Gastroesophageal sphincter (tissue), 4 donors: ENCODE measurements around the gene KLHL22. TPM values are rescaled to one million over a fixed set of nuclear protein-coding genes. Genes with fewer than 3 reads are reported as not detected.
"Not testable (repeated sequence)": the region's sequence is repeated elsewhere in the genome, so short reads cannot be mapped to it uniquely, and the experiment has no call there.

Experiments used
- ATAC-seq: fragments of 150-250 bp; one replicate; pipeline ENCODE4 v1.9.1; 2016; ENCODE audit warnings: mild to moderate bottlenecking, moderate library complexity
- H3K27ac ChIP-seq, 4 donors: fragments of 200-600 bp; sonication (generic) in 3 of 4; 1 replicate in 3 of 4; 2 replicates in 1 of 4; pipeline ENCODE4 v1.5.1; 2016 to 2019
- H3K27me3 ChIP-seq: fragments of 200-600 bp; sonication (generic); one replicate; pipeline ENCODE4 v1.5.1; 2019
- H3K36me3 ChIP-seq, 2 donors: fragments of 200-600 bp; sonication (generic); one replicate each; pipeline ENCODE4 v1.5.1; 2019; ENCODE audit warnings: control low read depth in 1 of 2
- H3K4me1 ChIP-seq, 3 donors: fragments of 200-600 bp; sonication (generic); 1 replicate in 2 of 3; 2 replicates in 1 of 3; pipeline ENCODE4 v1.5.1; 2016 to 2019; ENCODE audit warnings: control low read depth in 2 of 3
- H3K4me3 ChIP-seq, 2 donors: fragments of 200-600 bp; sonication (generic); one replicate each; pipeline ENCODE4 v1.5.1; 2019; ENCODE audit warnings: mild to moderate bottlenecking in 1 of 2, moderate library complexity in 1 of 2
- H3K9me3 ChIP-seq, 3 donors: fragments of 200-600 bp; sonication (generic); one replicate each; pipeline ENCODE4 v1.5.1; 2017 to 2019; ENCODE audit warnings: control low read depth in 2 of 3
- EP300 ChIP-seq: sonication (generic); formaldehyde crosslinking; IDR thresholded peaks from one replicate; pipeline ENCODE4 v1.6.1; 2017; ENCODE audit warnings: antibody characterized with exemption, mild to moderate bottlenecking
- POLR2A ChIP-seq, 2 donors: fragments of 450-650 bp; IDR thresholded peaks; one replicate each; pipeline ENCODE4 v1.6.1; 2017; ENCODE audit warnings: antibody characterized with exemption in 2 of 2, mild to moderate bottlenecking in 2 of 2, moderate library complexity in 1 of 2
- POLR2AphosphoS5 ChIP-seq: sonication (generic); formaldehyde crosslinking; IDR thresholded peaks from one replicate; pipeline ENCODE4 v1.6.1; 2017; ENCODE audit warnings: antibody characterized with exemption
- WGBS, 2 donors: methylation state at CpG; one replicate each; pipeline ENCODE4 v1.1.5; 2018; ENCODE audit warnings: low coverage in 1 of 2; 5-methylcytosine and 5-hydroxymethylcytosine counted together
- total RNA-seq, 4 donors: library from RNA; depleted of rRNA; stranded (reverse); fragments of >200 nt; gene quantifications; one replicate each; pipeline ENCODE4 v1.1.0, GENCODE V29; 2016
- TF ChIP-seq, protein P1 (sequence below), 4 experiments: fragments of 200-600 bp in 2 of 4; fragments of 450-650 bp in 2 of 4; sonication (generic) in 1 of 4; IDR thresholded peaks; one replicate each; pipeline ENCODE4 v1.5.1; 2017 to 2019; ENCODE audit warnings: antibody characterized with exemption in 4 of 4, mild to moderate bottlenecking in 2 of 4, moderate library complexity in 2 of 4

KLHL22 gene
- total RNA-seq, 4 donors from 2014 or later = 25.0 to 44.5 (median 33.9) TPM

DNA sequence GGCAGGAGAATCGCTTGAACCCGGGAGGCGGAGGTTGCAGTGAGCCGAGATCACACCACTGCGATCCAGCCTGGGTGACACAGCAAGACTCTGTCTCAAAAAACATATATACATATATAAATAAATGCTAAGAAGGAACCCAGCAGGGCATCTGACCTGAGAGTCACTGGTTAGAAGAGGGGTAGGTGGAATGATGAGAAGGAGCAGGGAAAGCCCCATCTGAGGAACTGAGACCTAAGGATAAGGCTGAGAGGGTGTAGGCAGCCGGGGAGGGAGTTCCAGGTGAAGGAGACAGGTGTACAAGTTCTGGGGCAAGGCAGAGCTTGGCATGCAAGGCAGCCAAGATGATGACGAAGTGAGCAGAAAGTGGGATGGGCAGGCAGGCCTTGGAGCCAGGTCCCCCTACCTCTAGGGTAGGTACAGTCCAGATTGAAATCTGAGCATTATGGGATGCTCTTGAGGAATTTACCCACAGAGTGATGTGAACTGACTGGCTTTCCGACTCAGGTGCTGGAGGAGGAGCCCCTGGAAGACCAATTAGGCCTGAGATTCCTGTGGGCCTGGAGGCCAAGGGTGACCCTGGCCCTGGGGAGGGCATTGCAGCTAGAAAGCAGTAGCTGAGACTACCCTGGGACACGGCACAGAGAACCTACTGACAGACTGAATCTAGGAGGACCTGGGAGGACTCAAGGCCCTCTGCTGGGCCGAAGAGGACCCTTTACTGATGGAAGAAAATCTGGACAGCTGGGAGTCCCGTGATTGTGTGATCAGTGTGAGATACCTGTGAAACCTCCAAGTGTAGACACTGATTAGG lies 22.8 kb downstream of the KLHL22 start:
- ATAC-seq = no peak
- WGBS, 2 donors = 75 to 81% methylated on average over 4 to 6 of the region's 11 CpGs
- Histone ChIP-seq H3K4me3 (no peak overlapping the region), H3K9me3 (no peaks in the 10 kb centered on the region), H3K27me3 (no peaks in the 10 kb centered on the region), H3K36me3 (peaks cover 0 to 39% of the 10 kb centered on the region in 2 donors), H3K27ac (no peak overlapping the region), H3K4me1 (peaks cover 0 to 8% (median 0%) of the 10 kb centered on the region in 3 donors)
- no peak for TF ChIP-seq EP300
- TF ChIP-seq POLR2A (IDR thresholded peaks at IDR 0.05) = no peak
- no peak for TF ChIP-seq POLR2AphosphoS5
- TF ChIP-seq, protein P1, sequence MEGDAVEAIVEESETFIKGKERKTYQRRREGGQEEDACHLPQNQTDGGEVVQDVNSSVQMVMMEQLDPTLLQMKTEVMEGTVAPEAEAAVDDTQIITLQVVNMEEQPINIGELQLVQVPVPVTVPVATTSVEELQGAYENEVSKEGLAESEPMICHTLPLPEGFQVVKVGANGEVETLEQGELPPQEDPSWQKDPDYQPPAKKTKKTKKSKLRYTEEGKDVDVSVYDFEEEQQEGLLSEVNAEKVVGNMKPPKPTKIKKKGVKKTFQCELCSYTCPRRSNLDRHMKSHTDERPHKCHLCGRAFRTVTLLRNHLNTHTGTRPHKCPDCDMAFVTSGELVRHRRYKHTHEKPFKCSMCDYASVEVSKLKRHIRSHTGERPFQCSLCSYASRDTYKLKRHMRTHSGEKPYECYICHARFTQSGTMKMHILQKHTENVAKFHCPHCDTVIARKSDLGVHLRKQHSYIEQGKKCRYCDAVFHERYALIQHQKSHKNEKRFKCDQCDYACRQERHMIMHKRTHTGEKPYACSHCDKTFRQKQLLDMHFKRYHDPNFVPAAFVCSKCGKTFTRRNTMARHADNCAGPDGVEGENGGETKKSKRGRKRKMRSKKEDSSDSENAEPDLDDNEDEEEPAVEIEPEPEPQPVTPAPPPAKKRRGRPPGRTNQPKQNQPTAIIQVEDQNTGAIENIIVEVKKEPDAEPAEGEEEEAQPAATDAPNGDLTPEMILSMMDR (IDR thresholded peaks at IDR 0.05) = no peak

DNA sequence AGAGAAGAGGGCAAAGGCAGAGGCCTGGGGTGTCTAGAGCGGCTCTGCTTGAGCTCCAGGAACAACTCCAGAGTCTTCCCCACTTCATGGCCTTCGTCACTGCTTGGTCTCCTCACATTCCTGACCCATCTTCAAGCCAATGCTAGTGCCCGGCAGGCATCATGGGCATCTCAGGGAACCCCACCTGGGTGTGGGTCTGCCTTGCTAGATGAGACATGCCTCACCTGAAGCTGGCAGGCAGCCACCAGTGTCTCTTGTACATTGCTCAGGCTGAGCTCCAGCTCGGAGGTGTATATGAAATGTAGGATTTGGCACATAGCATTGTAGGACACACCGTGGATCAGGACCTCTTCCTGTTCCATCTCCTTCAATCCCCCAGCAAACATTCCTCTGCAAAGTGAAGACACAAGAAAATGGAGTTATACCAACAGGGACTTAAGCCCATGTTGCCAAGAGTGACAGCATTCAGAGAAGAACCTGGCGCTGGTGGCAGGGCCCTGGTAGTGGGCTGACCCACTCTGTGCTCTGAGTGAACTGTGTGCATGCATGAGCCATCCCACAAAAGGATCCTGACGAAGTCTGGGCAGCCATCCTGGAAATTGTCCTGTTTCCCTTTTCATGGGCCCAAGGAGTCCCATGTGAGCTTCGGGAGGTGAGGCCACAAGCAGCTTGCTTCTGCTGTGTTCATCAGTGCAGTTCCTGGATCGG lies 24.3 kb downstream of the KLHL22 start:
- Histone ChIP-seq H3K27me3 (no peaks in the 10 kb centered on the region), H3K4me1 (peaks cover 0 to 7% (median 0%) of the 10 kb centered on the region in 3 donors), H3K9me3 (no peaks in the 10 kb centered on the region), H3K27ac (no peak overlapping the region), H3K4me3 (no peak overlapping the region), H3K36me3 (peaks cover 0 to 46% of the 10 kb centered on the region in 2 donors)
- no peak for TF ChIP-seq POLR2AphosphoS5
- TF ChIP-seq, protein P1 (IDR thresholded peaks at IDR 0.05) = no peak
- TF ChIP-seq POLR2A (IDR thresholded peaks at IDR 0.05) = no peak
- TF ChIP-seq EP300 = no peak
- WGBS, 2 donors = 90 to 93% methylated on average over 4 to 5 of the region's 9 CpGs
- no peak for ATAC-seq

DNA sequence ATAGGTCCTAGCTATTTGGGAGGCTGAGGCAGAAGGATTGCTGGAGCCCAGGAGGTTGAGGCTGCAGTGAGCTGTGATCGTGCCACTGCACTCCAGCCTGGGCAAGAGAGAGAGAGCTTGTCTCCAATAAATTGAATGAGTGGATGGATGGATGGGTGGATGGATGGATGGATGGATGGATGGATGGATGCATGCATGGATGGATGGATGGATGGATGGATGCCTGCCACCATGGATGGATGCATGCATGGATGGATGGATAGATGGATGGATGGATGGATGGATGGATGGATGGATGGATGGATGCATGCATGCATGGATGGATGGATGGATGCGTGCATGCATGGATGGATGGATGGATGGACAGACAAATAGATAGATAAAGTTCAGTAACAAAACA lies 25.1 kb downstream of the KLHL22 start:
- ATAC-seq = not testable (repeated sequence)

DNA sequence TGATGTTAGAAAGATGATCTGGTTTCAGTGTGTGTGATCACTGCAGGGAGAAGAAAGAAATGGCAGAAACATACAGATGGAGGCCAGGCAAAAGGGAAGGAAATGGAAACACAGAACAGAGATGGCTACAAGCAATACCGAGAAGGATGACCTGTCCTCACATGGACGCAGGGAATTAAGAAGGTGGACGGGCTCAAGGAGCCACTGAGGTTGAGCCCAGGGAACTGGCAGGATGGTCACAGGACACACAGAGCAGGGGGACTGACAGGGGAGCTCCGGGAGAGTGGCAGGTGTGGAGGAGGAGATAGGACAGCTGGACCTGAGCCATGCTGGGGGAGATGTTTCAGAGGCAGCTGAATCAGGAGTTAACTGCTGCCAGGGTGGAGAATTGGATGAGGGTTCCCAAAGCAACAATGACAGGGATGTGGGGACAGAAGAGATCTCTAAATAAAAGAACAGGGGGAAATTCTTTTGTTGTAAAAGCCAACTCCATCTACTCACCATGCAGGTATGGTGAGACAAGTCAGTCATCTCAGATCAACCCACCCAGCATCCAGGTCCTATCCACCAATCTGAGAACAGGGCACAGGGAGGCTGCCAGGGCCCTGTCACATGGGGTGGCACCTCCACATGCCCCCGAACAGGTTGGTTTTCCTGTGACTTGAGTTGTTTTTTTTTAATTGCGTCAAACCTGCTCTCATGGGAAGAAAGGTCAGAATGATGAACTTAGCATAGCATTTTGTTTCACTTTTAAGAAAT lies 26.3 kb downstream of the KLHL22 start:
- no peak for ATAC-seq
- no peak overlapping the region for H3K27ac ChIP-seq
- TF ChIP-seq EP300 (no peak), POLR2AphosphoS5 (no peak), POLR2A (IDR thresholded peaks at IDR 0.05) (no peak)
- TF ChIP-seq, protein P1 (IDR thresholded peaks at IDR 0.05) = no peak
- H3K4me3 ChIP-seq = no peak overlapping the region
- 63 to 84% methylated on average over 3 to 6 of the region's 6 CpGs for WGBS, 2 donors
- H3K27me3 ChIP-seq = no peaks in the 10 kb centered on the region
- H3K4me1 ChIP-seq = peaks cover 0 to 1% (median 0%) of the 10 kb centered on the region in 3 donors
- peaks cover 0 to 57% of the 10 kb centered on the region in 2 donors for H3K36me3 ChIP-seq
- H3K9me3 ChIP-seq = no peaks in the 10 kb centered on the region

More for the DNA sequence above, 25.1 kb downstream of the KLHL22 start:
- H3K27ac ChIP-seq, H3K9me3 ChIP-seq, H3K27me3 ChIP-seq, H3K4me3 ChIP-seq, H3K4me1 ChIP-seq: not testable (repeated sequence)
- peaks cover 0 to 46% of the 10 kb centered on the region in 2 donors for H3K36me3 ChIP-seq
- 88 to 95% methylated on average over 2 of the region's 2 CpGs for WGBS, 2 donors

DNA sequence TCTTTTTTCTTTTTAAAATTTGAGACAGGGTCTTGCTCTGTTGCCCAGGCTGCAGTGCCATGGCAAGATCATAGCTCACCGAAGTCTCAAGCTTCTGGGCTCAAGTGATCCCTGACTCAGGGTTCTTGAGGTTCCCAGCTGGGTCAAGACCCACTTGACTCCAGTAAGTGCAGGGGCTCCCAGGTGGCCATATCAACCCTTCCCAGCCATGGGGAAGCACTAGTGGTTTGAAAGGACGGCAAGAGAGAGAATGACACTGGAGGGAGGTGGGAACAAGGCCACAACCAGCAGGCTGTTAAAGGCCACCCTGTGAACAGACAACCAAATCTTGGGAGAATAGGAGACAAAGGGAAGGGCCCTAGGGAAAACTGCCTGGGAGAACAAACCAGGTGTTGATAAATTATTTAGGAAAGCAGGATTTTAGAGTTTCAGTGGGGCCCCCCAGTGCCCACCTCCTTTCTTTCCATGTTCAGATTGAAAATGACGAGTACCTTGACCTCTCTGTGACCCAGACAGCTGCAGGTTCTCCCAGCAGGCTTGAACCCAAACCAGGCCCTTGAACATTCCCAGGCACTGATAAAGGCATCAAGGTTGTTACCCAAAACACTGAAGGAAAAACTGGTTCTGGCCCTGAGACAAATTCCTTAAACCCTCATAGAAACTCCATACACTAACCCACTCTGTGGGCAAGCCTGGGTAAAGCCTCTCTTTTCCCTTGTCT lies 28.8 kb downstream of the KLHL22 start:
- Histone ChIP-seq H3K4me3 (no peak overlapping the region), H3K27ac (no peak overlapping the region), H3K27me3 (no peaks in the 10 kb centered on the region), H3K36me3 (peaks cover 0 to 69% of the 10 kb centered on the region in 2 donors), H3K9me3 (no peaks in the 10 kb centered on the region), H3K4me1 (peaks cover 0 to 13% (median 6%) of the 10 kb centered on the region in 3 donors)
- ATAC-seq = no peak
- 60 to 90% methylated on average over 1 to 2 of the region's 3 CpGs for WGBS, 2 donors
- TF ChIP-seq POLR2AphosphoS5 = no peak
- TF ChIP-seq POLR2A (IDR thresholded peaks at IDR 0.05) = no peak
- TF ChIP-seq EP300 = no peak
- TF ChIP-seq, protein P1 (IDR thresholded peaks at IDR 0.05) = no peak
